NB4 (cell line): ENCODE data around the gene TMEM231.
A peak's percentile ranks its signal among the peaks of the same experiment; 100 is the strongest.
"Not testable (repeated sequence)": the region's sequence is repeated elsewhere in the genome, so short reads cannot be mapped to it uniquely, and the experiment has no call there.

Experiments
- DNase-seq: peaks from one replicate; pipeline ENCODE4 v3.0.0; 2010; ENCODE audit warnings: low read depth
- H3K4me3 ChIP-seq: one replicate; pipeline ENCODE4 v1.5.1; 2011; ENCODE audit warnings: mild to moderate bottlenecking, low read depth, low read length, moderate library complexity
- CTCF ChIP-seq: IDR thresholded peaks from one replicate; pipeline ENCODE4 v1.5.1; 2012; ENCODE audit warnings: low read depth, low read length
- MAX ChIP-seq: IDR thresholded peaks from 2 replicates; pipeline ENCODE4 v1.6.1; 2011; ENCODE audit warnings: low read depth, low read length
- MYC ChIP-seq: IDR thresholded peaks from 2 replicates; pipeline ENCODE4 v1.6.1; 2011; ENCODE audit warnings: low read depth, low read length
- POLR2A ChIP-seq: IDR thresholded peaks from 2 replicates; pipeline ENCODE4 v1.6.1; 2011; ENCODE audit warnings: mild to moderate bottlenecking; ENCODE audit not compliant: insufficient read length; ENCODE audit errors: extremely low read depth

TMEM231 gene, protein sequence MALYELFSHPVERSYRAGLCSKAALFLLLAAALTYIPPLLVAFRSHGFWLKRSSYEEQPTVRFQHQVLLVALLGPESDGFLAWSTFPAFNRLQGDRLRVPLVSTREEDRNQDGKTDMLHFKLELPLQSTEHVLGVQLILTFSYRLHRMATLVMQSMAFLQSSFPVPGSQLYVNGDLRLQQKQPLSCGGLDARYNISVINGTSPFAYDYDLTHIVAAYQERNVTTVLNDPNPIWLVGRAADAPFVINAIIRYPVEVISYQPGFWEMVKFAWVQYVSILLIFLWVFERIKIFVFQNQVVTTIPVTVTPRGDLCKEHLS

GRCh38 chr16:75555707-75556430, at the start of gene TMEM231:
TSS of gene TMEM231 (minus strand) at chr16:75556252. CDS start at chr16:75556209, 43 bp downstream.
- DNase-seq, result peak; percentile 97
- peak within 1 kb of the TSS; percentile 78 for H3K4me3 ChIP-seq
- TF ChIP-seq MYC, result peak; percentile 61
- TF ChIP-seq MAX, result peak; percentile 37
- peak; percentile 2 for TF ChIP-seq CTCF
- peak; percentile 54 for TF ChIP-seq POLR2A

DNA sequence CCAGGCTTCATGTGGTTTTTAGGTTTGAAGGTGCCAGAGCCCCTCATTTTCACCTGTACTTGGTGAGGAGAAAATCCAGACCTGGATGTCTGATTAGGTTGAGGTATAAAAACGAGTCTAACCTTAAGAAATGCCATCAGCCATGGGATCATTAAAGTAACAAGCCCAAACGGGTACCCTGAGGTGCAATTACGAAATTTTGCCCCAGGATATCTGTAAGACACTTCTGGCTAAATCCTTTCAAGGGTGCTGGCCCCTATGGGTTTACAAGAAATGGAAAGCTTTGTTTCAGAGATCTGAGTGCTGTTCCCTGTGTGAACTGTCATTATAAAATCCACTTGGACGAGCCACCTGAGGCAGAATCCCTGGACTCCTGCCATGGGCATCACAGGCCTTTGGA, 47.2 kb upstream of the TMEM231 start:
- TF ChIP-seq MYC, result no peak
- no peak for TF ChIP-seq MAX
- TF ChIP-seq POLR2A, result no peak
- no peak for TF ChIP-seq CTCF
- no peak for DNase-seq
- no peak overlapping the region for H3K4me3 ChIP-seq

DNA sequence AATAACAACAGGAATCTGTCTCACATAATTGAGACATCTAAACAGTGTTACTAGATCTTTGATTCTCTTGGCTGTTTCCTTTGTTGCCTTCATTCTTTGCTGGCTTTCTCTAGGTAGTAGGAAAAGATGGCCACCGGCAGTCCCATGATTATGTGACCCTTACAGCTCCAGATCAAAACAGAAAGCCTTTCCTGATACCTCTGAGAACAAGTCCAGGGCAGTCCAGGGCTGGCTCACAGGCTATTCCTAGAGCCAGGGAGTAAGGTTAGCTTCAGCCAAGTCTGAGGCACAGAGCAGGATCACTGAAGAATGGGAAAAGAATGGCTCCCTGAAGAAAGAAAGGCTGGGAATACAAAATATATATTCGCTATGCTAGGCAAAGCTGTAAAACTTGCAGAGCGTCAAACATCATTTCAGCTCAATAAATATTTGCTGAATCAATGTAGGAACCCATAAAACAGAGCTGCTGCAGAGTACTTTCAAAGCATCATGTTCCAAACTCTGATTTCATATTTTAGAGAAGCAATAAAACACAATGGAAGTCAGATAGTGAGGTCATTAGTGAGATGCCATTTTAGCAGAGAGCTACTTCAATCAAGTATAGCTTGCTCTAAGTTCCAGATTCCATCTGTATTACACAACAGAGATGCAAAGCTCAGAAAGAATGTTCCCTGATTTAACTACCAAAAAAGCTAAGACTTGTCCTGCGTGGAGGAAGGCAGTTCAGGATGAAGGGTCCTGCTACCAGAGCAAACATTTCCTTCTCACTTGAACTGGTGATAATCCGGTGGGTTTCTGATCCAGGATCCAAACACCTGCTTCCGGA, 43.6 kb upstream of the TMEM231 start:
- H3K4me3 ChIP-seq, result no peak overlapping the region
- TF ChIP-seq POLR2A (no peak), CTCF (no peak), MYC (no peak), MAX (no peak)
- DNase-seq, result no peak

GRCh38 chr16:75593825-75594820, 38.1 kb upstream of the TMEM231 start:
- H3K4me3 ChIP-seq, result no peak overlapping the region
- peak; percentile 28 for DNase-seq
- TF ChIP-seq MAX (no peak), CTCF (no peak), MYC (no peak), POLR2A (no peak)

- TF ChIP-seq POLR2A (no peak), MYC (no peak), CTCF (no peak), MAX (no peak)
- no peak for DNase-seq
- H3K4me3 ChIP-seq, result no peak overlapping the region
Measured at GRCh38 chr16:75593308-75593707, 37.3 kb upstream of the TMEM231 start.

- H3K4me3 ChIP-seq, DNase-seq: not testable (repeated sequence)
Measured at GRCh38 chr16:75591927-75592326, 35.9 kb upstream of the TMEM231 start.
